ENCODE results near the gene MNX1. TPM values are rescaled to one million over a fixed set of nuclear protein-coding genes. Genes with fewer than 3 reads are reported as not detected.

Gene MNX1
- total and polyA plus RNA-seq, 9 of the 15 experiments (the other 6 are each of a cell fraction or from before 2014, with no cell fraction given), result 0.15 to 8.0 (median 1.4) TPM

DNA sequence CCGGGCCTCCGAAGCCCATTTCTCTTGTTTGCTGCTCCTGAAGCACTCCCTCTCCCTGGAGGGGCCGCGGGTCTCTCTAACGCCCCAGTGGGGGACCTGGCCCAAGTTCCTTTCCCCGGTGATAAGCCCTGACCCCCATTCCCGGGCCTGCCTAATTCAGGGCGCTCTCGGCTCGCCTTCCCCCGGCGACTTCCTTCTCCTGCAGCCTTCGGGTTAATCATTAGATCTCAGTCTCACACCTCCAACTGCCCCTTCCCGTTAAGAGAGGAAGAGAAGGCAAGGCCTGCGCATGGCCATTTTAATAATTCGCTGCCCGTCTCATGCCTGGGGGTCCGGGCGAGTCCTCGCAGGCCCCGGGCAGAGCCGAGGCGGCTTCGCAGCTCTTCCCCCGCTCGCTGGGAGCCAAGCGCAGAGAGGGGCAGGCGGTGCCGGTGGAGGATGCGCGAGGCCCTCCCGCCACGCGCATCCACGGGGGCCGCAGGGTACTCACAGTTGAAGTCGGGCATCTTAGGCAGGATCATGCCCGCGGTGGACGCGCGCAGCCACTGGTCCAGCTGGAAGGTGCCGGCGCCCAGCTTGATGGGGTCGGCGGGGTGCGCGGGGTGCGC, 1.2 kb downstream of the MNX1 start (continued):
- peak; percentile 65 for TF ChIP-seq PCBP1 (IDR thresholded peaks at IDR 0.05; ENCODE audit: low read depth, low read length, poor library complexity, severe bottlenecking)
- TF ChIP-seq ZNF184 (CRISPR knock-in tag; IDR thresholded peaks at IDR 0.05), result no peak
- no peak for TF ChIP-seq ESRRA (IDR thresholded peaks at IDR 0.05; ENCODE audit: borderline replicate concordance, low read depth)
- no peak for TF ChIP-seq ZNF589 (CRISPR knock-in tag; IDR thresholded peaks at IDR 0.05; ENCODE audit: low read depth)
- TF ChIP-seq, protein P1, sequence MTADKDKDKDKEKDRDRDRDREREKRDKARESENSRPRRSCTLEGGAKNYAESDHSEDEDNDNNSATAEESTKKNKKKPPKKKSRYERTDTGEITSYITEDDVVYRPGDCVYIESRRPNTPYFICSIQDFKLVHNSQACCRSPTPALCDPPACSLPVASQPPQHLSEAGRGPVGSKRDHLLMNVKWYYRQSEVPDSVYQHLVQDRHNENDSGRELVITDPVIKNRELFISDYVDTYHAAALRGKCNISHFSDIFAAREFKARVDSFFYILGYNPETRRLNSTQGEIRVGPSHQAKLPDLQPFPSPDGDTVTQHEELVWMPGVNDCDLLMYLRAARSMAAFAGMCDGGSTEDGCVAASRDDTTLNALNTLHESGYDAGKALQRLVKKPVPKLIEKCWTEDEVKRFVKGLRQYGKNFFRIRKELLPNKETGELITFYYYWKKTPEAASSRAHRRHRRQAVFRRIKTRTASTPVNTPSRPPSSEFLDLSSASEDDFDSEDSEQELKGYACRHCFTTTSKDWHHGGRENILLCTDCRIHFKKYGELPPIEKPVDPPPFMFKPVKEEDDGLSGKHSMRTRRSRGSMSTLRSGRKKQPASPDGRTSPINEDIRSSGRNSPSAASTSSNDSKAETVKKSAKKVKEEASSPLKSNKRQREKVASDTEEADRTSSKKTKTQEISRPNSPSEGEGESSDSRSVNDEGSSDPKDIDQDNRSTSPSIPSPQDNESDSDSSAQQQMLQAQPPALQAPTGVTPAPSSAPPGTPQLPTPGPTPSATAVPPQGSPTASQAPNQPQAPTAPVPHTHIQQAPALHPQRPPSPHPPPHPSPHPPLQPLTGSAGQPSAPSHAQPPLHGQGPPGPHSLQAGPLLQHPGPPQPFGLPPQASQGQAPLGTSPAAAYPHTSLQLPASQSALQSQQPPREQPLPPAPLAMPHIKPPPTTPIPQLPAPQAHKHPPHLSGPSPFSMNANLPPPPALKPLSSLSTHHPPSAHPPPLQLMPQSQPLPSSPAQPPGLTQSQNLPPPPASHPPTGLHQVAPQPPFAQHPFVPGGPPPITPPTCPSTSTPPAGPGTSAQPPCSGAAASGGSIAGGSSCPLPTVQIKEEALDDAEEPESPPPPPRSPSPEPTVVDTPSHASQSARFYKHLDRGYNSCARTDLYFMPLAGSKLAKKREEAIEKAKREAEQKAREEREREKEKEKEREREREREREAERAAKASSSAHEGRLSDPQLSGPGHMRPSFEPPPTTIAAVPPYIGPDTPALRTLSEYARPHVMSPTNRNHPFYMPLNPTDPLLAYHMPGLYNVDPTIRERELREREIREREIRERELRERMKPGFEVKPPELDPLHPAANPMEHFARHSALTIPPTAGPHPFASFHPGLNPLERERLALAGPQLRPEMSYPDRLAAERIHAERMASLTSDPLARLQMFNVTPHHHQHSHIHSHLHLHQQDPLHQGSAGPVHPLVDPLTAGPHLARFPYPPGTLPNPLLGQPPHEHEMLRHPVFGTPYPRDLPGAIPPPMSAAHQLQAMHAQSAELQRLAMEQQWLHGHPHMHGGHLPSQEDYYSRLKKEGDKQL (CRISPR knock-in tag; IDR thresholded peaks at IDR 0.05; ENCODE audit: borderline replicate concordance), result no peak
- TF ChIP-seq, protein P2, sequence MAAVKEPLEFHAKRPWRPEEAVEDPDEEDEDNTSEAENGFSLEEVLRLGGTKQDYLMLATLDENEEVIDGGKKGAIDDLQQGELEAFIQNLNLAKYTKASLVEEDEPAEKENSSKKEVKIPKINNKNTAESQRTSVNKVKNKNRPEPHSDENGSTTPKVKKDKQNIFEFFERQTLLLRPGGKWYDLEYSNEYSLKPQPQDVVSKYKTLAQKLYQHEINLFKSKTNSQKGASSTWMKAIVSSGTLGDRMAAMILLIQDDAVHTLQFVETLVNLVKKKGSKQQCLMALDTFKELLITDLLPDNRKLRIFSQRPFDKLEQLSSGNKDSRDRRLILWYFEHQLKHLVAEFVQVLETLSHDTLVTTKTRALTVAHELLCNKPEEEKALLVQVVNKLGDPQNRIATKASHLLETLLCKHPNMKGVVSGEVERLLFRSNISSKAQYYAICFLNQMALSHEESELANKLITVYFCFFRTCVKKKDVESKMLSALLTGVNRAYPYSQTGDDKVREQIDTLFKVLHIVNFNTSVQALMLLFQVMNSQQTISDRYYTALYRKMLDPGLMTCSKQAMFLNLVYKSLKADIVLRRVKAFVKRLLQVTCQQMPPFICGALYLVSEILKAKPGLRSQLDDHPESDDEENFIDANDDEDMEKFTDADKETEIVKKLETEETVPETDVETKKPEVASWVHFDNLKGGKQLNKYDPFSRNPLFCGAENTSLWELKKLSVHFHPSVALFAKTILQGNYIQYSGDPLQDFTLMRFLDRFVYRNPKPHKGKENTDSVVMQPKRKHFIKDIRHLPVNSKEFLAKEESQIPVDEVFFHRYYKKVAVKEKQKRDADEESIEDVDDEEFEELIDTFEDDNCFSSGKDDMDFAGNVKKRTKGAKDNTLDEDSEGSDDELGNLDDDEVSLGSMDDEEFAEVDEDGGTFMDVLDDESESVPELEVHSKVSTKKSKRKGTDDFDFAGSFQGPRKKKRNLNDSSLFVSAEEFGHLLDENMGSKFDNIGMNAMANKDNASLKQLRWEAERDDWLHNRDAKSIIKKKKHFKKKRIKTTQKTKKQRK (IDR thresholded peaks at IDR 0.05; ENCODE audit: borderline replicate concordance, low read depth, low read length), result no peak
- TF ChIP-seq, protein P3, sequence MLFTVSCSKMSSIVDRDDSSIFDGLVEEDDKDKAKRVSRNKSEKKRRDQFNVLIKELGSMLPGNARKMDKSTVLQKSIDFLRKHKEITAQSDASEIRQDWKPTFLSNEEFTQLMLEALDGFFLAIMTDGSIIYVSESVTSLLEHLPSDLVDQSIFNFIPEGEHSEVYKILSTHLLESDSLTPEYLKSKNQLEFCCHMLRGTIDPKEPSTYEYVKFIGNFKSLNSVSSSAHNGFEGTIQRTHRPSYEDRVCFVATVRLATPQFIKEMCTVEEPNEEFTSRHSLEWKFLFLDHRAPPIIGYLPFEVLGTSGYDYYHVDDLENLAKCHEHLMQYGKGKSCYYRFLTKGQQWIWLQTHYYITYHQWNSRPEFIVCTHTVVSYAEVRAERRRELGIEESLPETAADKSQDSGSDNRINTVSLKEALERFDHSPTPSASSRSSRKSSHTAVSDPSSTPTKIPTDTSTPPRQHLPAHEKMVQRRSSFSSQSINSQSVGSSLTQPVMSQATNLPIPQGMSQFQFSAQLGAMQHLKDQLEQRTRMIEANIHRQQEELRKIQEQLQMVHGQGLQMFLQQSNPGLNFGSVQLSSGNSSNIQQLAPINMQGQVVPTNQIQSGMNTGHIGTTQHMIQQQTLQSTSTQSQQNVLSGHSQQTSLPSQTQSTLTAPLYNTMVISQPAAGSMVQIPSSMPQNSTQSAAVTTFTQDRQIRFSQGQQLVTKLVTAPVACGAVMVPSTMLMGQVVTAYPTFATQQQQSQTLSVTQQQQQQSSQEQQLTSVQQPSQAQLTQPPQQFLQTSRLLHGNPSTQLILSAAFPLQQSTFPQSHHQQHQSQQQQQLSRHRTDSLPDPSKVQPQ (CRISPR knock-in tag; IDR thresholded peaks at IDR 0.05; ENCODE audit: borderline replicate concordance), result no peak
- TF ChIP-seq CHD1 (IDR thresholded peaks at IDR 0.05; ENCODE audit: low read length), result peak; percentile 22
- TF ChIP-seq EWSR1 (IDR thresholded peaks at IDR 0.05; ENCODE audit: borderline replicate concordance, low read depth, partially characterized antibody), result no peak
- TF ChIP-seq NFIC (IDR thresholded peaks at IDR 0.05), result no peak
- no peak for TF ChIP-seq HEY1 (CRISPR knock-in tag; IDR thresholded peaks at IDR 0.05; ENCODE audit: borderline replicate concordance)
- TF ChIP-seq SRSF1 (IDR thresholded peaks at IDR 0.05; ENCODE audit: low read depth, low read length), result no peak
- no peak for TF ChIP-seq MCM7 (IDR thresholded peaks at IDR 0.05)
- TF ChIP-seq, protein P4, sequence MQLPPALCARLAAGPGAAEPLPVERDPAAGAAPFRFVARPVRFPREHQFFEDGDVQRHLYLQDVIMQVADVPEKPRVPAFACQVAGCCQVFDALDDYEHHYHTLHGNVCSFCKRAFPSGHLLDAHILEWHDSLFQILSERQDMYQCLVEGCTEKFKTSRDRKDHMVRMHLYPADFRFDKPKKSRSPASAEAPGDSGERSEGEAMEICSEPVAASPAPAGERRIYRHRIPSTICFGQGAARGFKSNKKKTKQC (CRISPR knock-in tag; IDR thresholded peaks at IDR 0.05), result peak; percentile 33; the same call in 1 of the 2 replicates
- TF ChIP-seq ZNF143 (CRISPR knock-in tag; IDR thresholded peaks at IDR 0.05), result no peak
